Suprapubic skin (tissue), 4 donors: Measurements from ENCODE around the gene AP1S3. TPM values are rescaled to one million over a fixed set of nuclear protein-coding genes. Genes with fewer than 3 reads are reported as not detected.

Experiments
- DNase-seq, 2 donors: peaks; one replicate each; pipeline ENCODE4 v3.0.0-alpha.2; 2019; ENCODE audit warnings: low spot score in 2 of 2
- H3K27ac ChIP-seq: fragments of 200-600 bp; sonication (generic); one replicate; pipeline ENCODE4 v1.5.1; 2019
- H3K27me3 ChIP-seq: fragments of 200-600 bp; sonication (generic); one replicate; pipeline ENCODE4 v1.5.1; 2019
- H3K36me3 ChIP-seq: fragments of 200-600 bp; sonication (generic); one replicate; pipeline ENCODE4 v1.5.1; 2019
- H3K4me1 ChIP-seq: fragments of 200-600 bp; sonication (generic); one replicate; pipeline ENCODE4 v1.5.1; 2019
- H3K4me3 ChIP-seq: fragments of 200-600 bp; sonication (generic); one replicate; pipeline ENCODE4 v1.5.1; 2019; ENCODE audit warnings: mild to moderate bottlenecking
- H3K9me3 ChIP-seq: fragments of 200-600 bp; sonication (generic); one replicate; pipeline ENCODE4 v1.5.1; 2019
- EP300 ChIP-seq: sonication (generic); formaldehyde crosslinking; IDR thresholded peaks from one replicate; pipeline ENCODE4 v1.6.1; 2017; ENCODE audit warnings: antibody characterized with exemption
- POLR2A ChIP-seq, 2 donors: fragments of 450-650 bp; IDR thresholded peaks; one replicate each; pipeline ENCODE4 v1.6.1; 2017; ENCODE audit warnings: antibody characterized with exemption in 2 of 2, mild to moderate bottlenecking in 2 of 2, moderate library complexity in 2 of 2
- POLR2AphosphoS5 ChIP-seq, 3 donors: sonication (generic); formaldehyde crosslinking; IDR thresholded peaks; one replicate each; pipeline ENCODE4 v1.6.1; 2017; ENCODE audit warnings: antibody characterized with exemption in 3 of 3
- WGBS: methylation state at CpG from one replicate; pipeline ENCODE4 v1.1.5; 2018; 5-methylcytosine and 5-hydroxymethylcytosine counted together
- total RNA-seq, 4 donors: library from RNA; depleted of rRNA; stranded (reverse); fragments of >200 nt; gene quantifications; one replicate each; pipeline ENCODE4 v1.1.0, GENCODE V29; 2016
- TF ChIP-seq, protein P1 (sequence below), 2 donors: fragments of 200-600 bp in 1 of 2; fragments of 450-650 bp in 1 of 2; sonication (generic) in 1 of 2; IDR thresholded peaks; one replicate each; pipeline ENCODE4 v1.5.1; 2016 to 2019; ENCODE audit warnings: antibody characterized with exemption in 2 of 2, mild to moderate bottlenecking in 1 of 2, moderate library complexity in 1 of 2

The AP1S3 gene
- total RNA-seq, 4 donors from 2014 or later: 0.72 to 8.4 (median 3.1) TPM

GRCh38 chr2:223841436-223842190, 4.2 kb upstream of the AP1S3 start:
- 67% methylated on average over 3 of the region's 3 CpGs for WGBS
- H3K27me3 ChIP-seq: no peaks in the 10 kb centered on the region
- H3K36me3 ChIP-seq: no peaks in the 10 kb centered on the region
- H3K4me1 ChIP-seq: peaks cover 4% of the 10 kb centered on the region
- H3K9me3 ChIP-seq: no peaks in the 10 kb centered on the region
- H3K4me3 ChIP-seq: no peak overlapping the region
- TF ChIP-seq POLR2AphosphoS5 (IDR thresholded peaks at IDR 0.05): no peak
- TF ChIP-seq POLR2A (IDR thresholded peaks at IDR 0.05): no peak
- TF ChIP-seq, protein P1, sequence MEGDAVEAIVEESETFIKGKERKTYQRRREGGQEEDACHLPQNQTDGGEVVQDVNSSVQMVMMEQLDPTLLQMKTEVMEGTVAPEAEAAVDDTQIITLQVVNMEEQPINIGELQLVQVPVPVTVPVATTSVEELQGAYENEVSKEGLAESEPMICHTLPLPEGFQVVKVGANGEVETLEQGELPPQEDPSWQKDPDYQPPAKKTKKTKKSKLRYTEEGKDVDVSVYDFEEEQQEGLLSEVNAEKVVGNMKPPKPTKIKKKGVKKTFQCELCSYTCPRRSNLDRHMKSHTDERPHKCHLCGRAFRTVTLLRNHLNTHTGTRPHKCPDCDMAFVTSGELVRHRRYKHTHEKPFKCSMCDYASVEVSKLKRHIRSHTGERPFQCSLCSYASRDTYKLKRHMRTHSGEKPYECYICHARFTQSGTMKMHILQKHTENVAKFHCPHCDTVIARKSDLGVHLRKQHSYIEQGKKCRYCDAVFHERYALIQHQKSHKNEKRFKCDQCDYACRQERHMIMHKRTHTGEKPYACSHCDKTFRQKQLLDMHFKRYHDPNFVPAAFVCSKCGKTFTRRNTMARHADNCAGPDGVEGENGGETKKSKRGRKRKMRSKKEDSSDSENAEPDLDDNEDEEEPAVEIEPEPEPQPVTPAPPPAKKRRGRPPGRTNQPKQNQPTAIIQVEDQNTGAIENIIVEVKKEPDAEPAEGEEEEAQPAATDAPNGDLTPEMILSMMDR (IDR thresholded peaks at IDR 0.05): no peak
- TF ChIP-seq EP300: no peak
- DNase-seq: no peak
- H3K27ac ChIP-seq: no peak overlapping the region

- 84% methylated on average over 15 of the region's 15 CpGs for WGBS
- no peak overlapping the region for H3K27ac ChIP-seq
- peak overlapping the region; percentile 62 for H3K4me3 ChIP-seq
- peaks cover 11% of the 10 kb centered on the region for H3K4me1 ChIP-seq
- H3K36me3 ChIP-seq: no peaks in the 10 kb centered on the region
- H3K27me3 ChIP-seq: no peaks in the 10 kb centered on the region
- DNase-seq: no peak
- TF ChIP-seq, protein P1 (IDR thresholded peaks at IDR 0.05): no peak
- no peak for TF ChIP-seq POLR2A (IDR thresholded peaks at IDR 0.05)
- no peak for TF ChIP-seq POLR2AphosphoS5 (IDR thresholded peaks at IDR 0.05)
- no peak for TF ChIP-seq EP300
- no peaks in the 10 kb centered on the region for H3K9me3 ChIP-seq
These were observed 1.5 kb downstream of the AP1S3 start for GRCh38 chr2:223835701-223836532.

- 93% methylated on average over 1 of the region's 1 CpG for WGBS
- Histone ChIP-seq H3K27ac (no peak overlapping the region), H3K27me3 (no peaks in the 10 kb centered on the region)
These were observed 3.0 kb downstream of the AP1S3 start for GRCh38 chr2:223834431-223834830.

GRCh38 chr2:223832241-223832903, 5.0 kb downstream of the AP1S3 start:
- no peak for TF ChIP-seq POLR2A (IDR thresholded peaks at IDR 0.05)
- TF ChIP-seq EP300: no peak
- no peak for TF ChIP-seq POLR2AphosphoS5 (IDR thresholded peaks at IDR 0.05)
- TF ChIP-seq, protein P1 (IDR thresholded peaks at IDR 0.05): no peak
- Histone ChIP-seq H3K27ac (no peak overlapping the region), H3K4me3 (no peak overlapping the region), H3K36me3 (no peaks in the 10 kb centered on the region), H3K27me3 (no peaks in the 10 kb centered on the region), H3K9me3 (no peaks in the 10 kb centered on the region), H3K4me1 (peaks cover 11% of the 10 kb centered on the region)
- DNase-seq: no peak
- 63% methylated on average over 8 of the region's 8 CpGs for WGBS

More at GRCh38 chr2:223834431-223834830, 3.0 kb downstream of the AP1S3 start:
- DNase-seq: no peak
- peaks cover 11% of the 10 kb centered on the region for H3K4me1 ChIP-seq
- no peak for TF ChIP-seq POLR2A (IDR thresholded peaks at IDR 0.05)
- TF ChIP-seq, protein P1 (IDR thresholded peaks at IDR 0.05): no peak
- TF ChIP-seq EP300: no peak
- no peak for TF ChIP-seq POLR2AphosphoS5 (IDR thresholded peaks at IDR 0.05)
- H3K9me3 ChIP-seq: no peaks in the 10 kb centered on the region
- no peak overlapping the region for H3K4me3 ChIP-seq
- no peaks in the 10 kb centered on the region for H3K36me3 ChIP-seq
